Vagina (tissue), 2 donors: ENCODE data around the gene ZFYVE9. TPM values are rescaled to one million over a fixed set of nuclear protein-coding genes. Genes with fewer than 3 reads are reported as not detected.

Experiments used
- DNase-seq, 2 donors: peaks; one replicate each; pipeline ENCODE4 v3.0.0-alpha.2; 2017; ENCODE audit errors: extremely low spot score in 2 of 2
- H3K27ac ChIP-seq: fragments of 200-600 bp; sonication (generic); one replicate; pipeline ENCODE4 v1.5.1; 2019
- H3K27me3 ChIP-seq: fragments of 200-600 bp; sonication (generic); one replicate; pipeline ENCODE4 v1.5.1; 2019
- H3K36me3 ChIP-seq, 2 donors: fragments of 200-600 bp; sonication (generic); one replicate each; pipeline ENCODE4 v1.5.1; 2017 to 2019
- H3K4me1 ChIP-seq: fragments of 200-600 bp; sonication (generic); one replicate; pipeline ENCODE4 v1.5.1; 2019
- H3K4me3 ChIP-seq, 2 donors: fragments of 200-600 bp; sonication (generic); 1 replicate in 1 of 2; 2 replicates in 1 of 2; pipeline ENCODE4 v1.5.1; 2016 to 2019
- H3K9me3 ChIP-seq: fragments of 200-600 bp; sonication (generic); one replicate; pipeline ENCODE4 v1.5.1; 2019
- CTCF ChIP-seq, 3 experiments: fragments of 450-650 bp in 2 of 3; fragments of 200-600 bp in 1 of 3; sonication (generic) in 1 of 3; IDR thresholded peaks; one replicate each; pipeline ENCODE4 v1.5.1; 2017 to 2019; ENCODE audit warnings: antibody characterized with exemption in 3 of 3, mild to moderate bottlenecking in 2 of 3, moderate library complexity in 2 of 3
- POLR2A ChIP-seq, 2 donors: fragments of 450-650 bp; IDR thresholded peaks; one replicate each; pipeline ENCODE4 v1.6.1; 2017; ENCODE audit warnings: antibody characterized with exemption in 2 of 2, mild to moderate bottlenecking in 2 of 2, moderate library complexity in 2 of 2
- POLR2AphosphoS5 ChIP-seq, 2 donors: sonication (generic); formaldehyde crosslinking; IDR thresholded peaks; one replicate each; pipeline ENCODE4 v1.9.0; 2017; ENCODE audit warnings: antibody characterized with exemption in 2 of 2, mild to moderate bottlenecking in 2 of 2, low read depth in 1 of 2; ENCODE audit not compliant: insufficient read depth in 1 of 2
- intact Hi-C: fragments of 100-400 bp; cut with DNase I; formaldehyde crosslinking; loops from one replicate; pipeline ENCODE4 v1.15.1; 2023
- total RNA-seq: library from RNA; depleted of rRNA; stranded (reverse); fragments of >200 nt; gene quantifications from one replicate; pipeline ENCODE4 v1.2.3, GENCODE V29; 2016

ZFYVE9 gene
- total RNA-seq, 1 donor from 2014 or later: 30.2 TPM

- no peak overlapping the region for H3K4me3 ChIP-seq
- TF ChIP-seq CTCF (IDR thresholded peaks at IDR 0.05) (no peak), POLR2A (IDR thresholded peaks at IDR 0.05) (no peak), POLR2AphosphoS5 (IDR thresholded peaks at IDR 0.05; ENCODE audit: insufficient read depth in 1 of 2, low read depth in 1 of 2) (no peak)
- intact Hi-C loops: no loop called here
- H3K9me3 ChIP-seq: no peaks in the 10 kb centered on the region
- H3K27ac ChIP-seq: no peak overlapping the region
- H3K36me3 ChIP-seq: no peaks in the 10 kb centered on the region
- DNase-seq: no peak
- H3K27me3 ChIP-seq: no peaks in the 10 kb centered on the region
- H3K4me1 ChIP-seq: no peaks in the 10 kb centered on the region
Observed at GRCh38 chr1:52240592-52241210, 98.8 kb downstream of the ZFYVE9 start.

GRCh38 chr1:52243221-52243987 lies 101.5 kb downstream of the ZFYVE9 start:
- intact Hi-C loops: no loop called here
- no peak for DNase-seq
- Histone ChIP-seq H3K4me1 (no peaks in the 10 kb centered on the region), H3K36me3 (no peaks in the 10 kb centered on the region), H3K27me3 (no peaks in the 10 kb centered on the region), H3K4me3 (no peak overlapping the region), H3K9me3 (no peaks in the 10 kb centered on the region), H3K27ac (no peak overlapping the region)
- TF ChIP-seq POLR2A (IDR thresholded peaks at IDR 0.05): no peak
- no peak for TF ChIP-seq CTCF (IDR thresholded peaks at IDR 0.05)
- no peak for TF ChIP-seq POLR2AphosphoS5 (IDR thresholded peaks at IDR 0.05; ENCODE audit: insufficient read depth in 1 of 2, low read depth in 1 of 2)

- H3K27me3 ChIP-seq: no peaks in the 10 kb centered on the region
- intact Hi-C loops: no loop called here
- H3K4me1 ChIP-seq: no peaks in the 10 kb centered on the region
- no peaks in the 10 kb centered on the region for H3K9me3 ChIP-seq
- H3K4me3 ChIP-seq: no peak overlapping the region
- H3K36me3 ChIP-seq: no peaks in the 10 kb centered on the region
- no peak overlapping the region for H3K27ac ChIP-seq
- TF ChIP-seq POLR2A (IDR thresholded peaks at IDR 0.05) (no peak), POLR2AphosphoS5 (IDR thresholded peaks at IDR 0.05; ENCODE audit: insufficient read depth in 1 of 2, low read depth in 1 of 2) (no peak), CTCF (IDR thresholded peaks at IDR 0.05) (no peak)
- no peak for DNase-seq
Observed at GRCh38 chr1:52249831-52250230, 107.9 kb downstream of the ZFYVE9 start.

GRCh38 chr1:52253421-52253820 lies 111.5 kb downstream of the ZFYVE9 start:
- no peak overlapping the region for H3K27ac ChIP-seq
- no peak overlapping the region for H3K4me3 ChIP-seq
- no peaks in the 10 kb centered on the region for H3K4me1 ChIP-seq
- TF ChIP-seq CTCF (IDR thresholded peaks at IDR 0.05): no peak
- no peak for TF ChIP-seq POLR2A (IDR thresholded peaks at IDR 0.05)
- intact Hi-C loops: no loop called here
- no peaks in the 10 kb centered on the region for H3K36me3 ChIP-seq
- H3K9me3 ChIP-seq: no peaks in the 10 kb centered on the region
- no peaks in the 10 kb centered on the region for H3K27me3 ChIP-seq
- no peak for DNase-seq

GRCh38 chr1:52259886-52260285 lies 118.0 kb downstream of the ZFYVE9 start:
- DNase-seq: no peak
- no peaks in the 10 kb centered on the region for H3K36me3 ChIP-seq
- intact Hi-C loops: no loop called here
- no peaks in the 10 kb centered on the region for H3K4me1 ChIP-seq
- no peak overlapping the region for H3K27ac ChIP-seq
- no peak overlapping the region for H3K4me3 ChIP-seq
- H3K9me3 ChIP-seq: no peaks in the 10 kb centered on the region
- TF ChIP-seq POLR2A (IDR thresholded peaks at IDR 0.05): no peak
- no peak for TF ChIP-seq CTCF (IDR thresholded peaks at IDR 0.05)
- no peak for TF ChIP-seq POLR2AphosphoS5 (IDR thresholded peaks at IDR 0.05; ENCODE audit: insufficient read depth in 1 of 2, low read depth in 1 of 2)
- no peaks in the 10 kb centered on the region for H3K27me3 ChIP-seq
